ENCODE results near the gene IGSF9.

Gene IGSF9

GRCh38 chr1:159940006-159940620 lies 5.3 kb downstream of the IGSF9 start:
- H3K27ac ChIP-seq (ENCODE audit: low read depth, low read length): no peak overlapping the region
- H3K9me3 ChIP-seq (ENCODE audit: control insufficient read depth in 5 of 5, low read length in 5 of 5): no peaks in the 10 kb centered on the region
- H3K36me3 ChIP-seq (ENCODE audit: control insufficient read depth in 5 of 5, insufficient read depth in 5 of 5, low read length in 5 of 5): no peaks in the 10 kb centered on the region
- H3K9ac ChIP-seq (ENCODE audit: low read length in 5 of 5): no peak overlapping the region
- no peak overlapping the region for H3K4me3 ChIP-seq (ENCODE audit: low read depth in 1 of 5, low read length in 5 of 5)
- H3K4me1 ChIP-seq (ENCODE audit: control insufficient read depth in 5 of 5, insufficient read depth in 5 of 5, low read length in 5 of 5): peaks cover 0 to 26% (median 13%) of the 10 kb centered on the region in 5 donors
- peaks cover 12 to 39% (median 34%) of the 10 kb centered on the region in 5 donors for H3K27me3 ChIP-seq (ENCODE audit: control insufficient read depth in 5 of 5, insufficient read depth in 4 of 5, low read length in 5 of 5)

- Histone ChIP-seq H3K27ac (ENCODE audit: low read depth, low read length) (no peak overlapping the region), H3K36me3 (ENCODE audit: control insufficient read depth in 5 of 5, insufficient read depth in 5 of 5, low read length in 5 of 5) (no peaks in the 10 kb centered on the region), H3K9ac (ENCODE audit: low read length in 5 of 5) (no peak overlapping the region), H3K9me3 (ENCODE audit: control insufficient read depth in 5 of 5, low read length in 5 of 5) (no peaks in the 10 kb centered on the region), H3K27me3 (ENCODE audit: control insufficient read depth in 5 of 5, insufficient read depth in 4 of 5, low read length in 5 of 5) (peaks cover 10 to 35% (median 30%) of the 10 kb centered on the region in 5 donors), H3K4me1 (ENCODE audit: control insufficient read depth in 5 of 5, insufficient read depth in 5 of 5, low read length in 5 of 5) (peaks cover 0 to 24% (median 13%) of the 10 kb centered on the region in 5 donors), H3K4me3 (ENCODE audit: low read depth in 1 of 5, low read length in 5 of 5) (no peak overlapping the region)
These were observed 5.8 kb downstream of the IGSF9 start for GRCh38 chr1:159939678-159940002.

DNA sequence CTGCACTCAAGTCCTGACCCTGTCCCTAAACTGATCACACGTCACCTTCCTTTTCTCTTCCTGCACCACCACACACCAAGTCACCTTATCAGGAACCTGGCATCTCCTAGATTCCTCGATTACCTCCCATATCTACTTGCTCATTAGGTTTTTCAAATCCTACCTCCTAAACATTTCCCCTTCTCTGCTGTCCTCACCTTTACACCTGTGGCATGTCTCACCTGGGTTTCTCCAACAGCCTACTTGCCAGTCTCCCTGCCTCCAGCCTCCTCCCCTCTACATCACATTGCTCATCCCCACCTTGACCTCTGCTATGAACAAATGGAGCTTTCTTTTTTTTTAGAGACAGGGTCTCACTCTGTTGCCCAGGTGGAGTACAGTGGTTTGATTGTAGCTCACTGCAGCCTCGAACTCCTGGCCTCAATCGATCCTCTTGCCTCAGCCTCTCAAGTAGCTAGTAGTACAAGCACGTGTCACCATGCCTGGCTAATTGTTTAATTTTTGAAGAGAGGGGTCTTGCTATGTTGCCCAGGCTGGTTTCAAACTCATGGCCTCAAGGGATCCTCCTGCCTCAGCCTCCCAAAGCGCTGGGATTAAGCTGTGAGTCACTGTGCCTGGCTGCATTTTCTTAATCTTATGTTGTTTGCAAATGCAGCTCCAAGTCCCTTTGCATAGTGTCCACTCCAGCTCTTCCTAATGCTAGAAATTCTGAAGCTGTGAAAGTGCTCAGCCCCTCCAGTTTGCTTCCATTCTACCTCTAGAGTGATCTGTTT lies 6.3 kb downstream of the IGSF9 start:
- H3K27ac ChIP-seq (ENCODE audit: low read depth, low read length): no peak overlapping the region

GRCh38 chr1:159938211-159938852 lies 7.1 kb downstream of the IGSF9 start:
- H3K4me1 ChIP-seq (ENCODE audit: control insufficient read depth in 5 of 5, insufficient read depth in 5 of 5, low read length in 5 of 5): peaks cover 0 to 24% (median 13%) of the 10 kb centered on the region in 5 donors
- H3K27ac ChIP-seq (ENCODE audit: low read depth, low read length): no peak overlapping the region
- H3K9ac ChIP-seq (ENCODE audit: low read length in 5 of 5): no peak overlapping the region
- H3K27me3 ChIP-seq (ENCODE audit: control insufficient read depth in 5 of 5, insufficient read depth in 4 of 5, low read length in 5 of 5): peaks cover 2 to 22% (median 19%) of the 10 kb centered on the region in 5 donors
- H3K4me3 ChIP-seq (ENCODE audit: low read depth in 1 of 5, low read length in 5 of 5): no peak overlapping the region
- H3K9me3 ChIP-seq (ENCODE audit: control insufficient read depth in 5 of 5, low read length in 5 of 5): no peaks in the 10 kb centered on the region
- H3K36me3 ChIP-seq (ENCODE audit: control insufficient read depth in 5 of 5, insufficient read depth in 5 of 5, low read length in 5 of 5): no peaks in the 10 kb centered on the region

More for the DNA sequence above, 6.3 kb downstream of the IGSF9 start:
- H3K9me3 ChIP-seq (ENCODE audit: control insufficient read depth in 5 of 5, low read length in 5 of 5): no peaks in the 10 kb centered on the region
- no peak overlapping the region for H3K4me3 ChIP-seq (ENCODE audit: low read depth in 1 of 5, low read length in 5 of 5)
- H3K36me3 ChIP-seq (ENCODE audit: control insufficient read depth in 5 of 5, insufficient read depth in 5 of 5, low read length in 5 of 5): no peaks in the 10 kb centered on the region
- H3K27me3 ChIP-seq (ENCODE audit: control insufficient read depth in 5 of 5, insufficient read depth in 4 of 5, low read length in 5 of 5): peaks cover 4 to 29% (median 25%) of the 10 kb centered on the region in 5 donors
- H3K4me1 ChIP-seq (ENCODE audit: control insufficient read depth in 5 of 5, insufficient read depth in 5 of 5, low read length in 5 of 5): peaks cover 0 to 24% (median 13%) of the 10 kb centered on the region in 5 donors
- H3K9ac ChIP-seq (ENCODE audit: low read length in 5 of 5): no peak overlapping the region

DNA sequence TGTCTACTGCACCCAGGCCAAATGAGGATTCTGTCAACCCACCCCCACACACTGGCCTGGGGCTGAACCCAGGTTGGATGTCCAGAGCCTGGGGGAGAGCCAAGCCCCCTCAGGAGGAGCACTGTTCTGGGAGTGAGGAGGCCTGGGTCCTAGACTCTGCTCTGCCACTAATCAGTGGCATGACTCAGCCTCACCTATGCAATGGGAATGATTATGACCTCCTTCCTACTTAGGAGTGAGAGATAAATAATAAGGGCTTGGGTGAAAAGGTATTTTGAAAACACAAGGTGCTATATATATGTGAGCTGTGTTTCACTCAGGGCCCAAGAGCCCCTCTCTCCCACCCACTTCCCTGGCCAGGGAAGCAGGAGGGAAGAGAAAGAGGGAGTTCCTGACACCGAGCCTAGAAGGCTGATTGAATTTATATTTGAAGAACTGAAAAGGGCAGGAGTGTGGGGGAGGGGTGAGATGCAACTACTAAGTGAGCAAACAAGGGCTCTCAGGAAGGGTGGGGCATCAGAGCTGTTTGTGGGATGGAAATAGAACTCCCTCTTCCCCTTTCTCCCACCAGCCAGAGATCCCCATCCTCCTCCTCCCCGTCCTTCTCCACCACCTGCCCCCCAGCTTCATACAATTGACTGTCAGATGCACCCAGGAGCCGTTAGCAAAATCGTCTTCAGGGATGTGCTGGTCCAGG lies 8.2 kb downstream of the IGSF9 start:
- Histone ChIP-seq H3K9me3 (ENCODE audit: control insufficient read depth in 5 of 5, low read length in 5 of 5) (no peaks in the 10 kb centered on the region), H3K27ac (ENCODE audit: low read depth, low read length) (no peak overlapping the region), H3K4me3 (ENCODE audit: low read depth in 1 of 5, low read length in 5 of 5) (no peak overlapping the region), H3K4me1 (ENCODE audit: control insufficient read depth in 5 of 5, insufficient read depth in 5 of 5, low read length in 5 of 5) (peaks cover 0 to 24% (median 13%) of the 10 kb centered on the region in 5 donors), H3K36me3 (ENCODE audit: control insufficient read depth in 5 of 5, insufficient read depth in 5 of 5, low read length in 5 of 5) (no peaks in the 10 kb centered on the region), H3K27me3 (ENCODE audit: control insufficient read depth in 5 of 5, insufficient read depth in 4 of 5, low read length in 5 of 5) (peaks cover 0 to 15% (median 8%) of the 10 kb centered on the region in 5 donors), H3K9ac (ENCODE audit: low read length in 5 of 5) (no peak overlapping the region)

DNA sequence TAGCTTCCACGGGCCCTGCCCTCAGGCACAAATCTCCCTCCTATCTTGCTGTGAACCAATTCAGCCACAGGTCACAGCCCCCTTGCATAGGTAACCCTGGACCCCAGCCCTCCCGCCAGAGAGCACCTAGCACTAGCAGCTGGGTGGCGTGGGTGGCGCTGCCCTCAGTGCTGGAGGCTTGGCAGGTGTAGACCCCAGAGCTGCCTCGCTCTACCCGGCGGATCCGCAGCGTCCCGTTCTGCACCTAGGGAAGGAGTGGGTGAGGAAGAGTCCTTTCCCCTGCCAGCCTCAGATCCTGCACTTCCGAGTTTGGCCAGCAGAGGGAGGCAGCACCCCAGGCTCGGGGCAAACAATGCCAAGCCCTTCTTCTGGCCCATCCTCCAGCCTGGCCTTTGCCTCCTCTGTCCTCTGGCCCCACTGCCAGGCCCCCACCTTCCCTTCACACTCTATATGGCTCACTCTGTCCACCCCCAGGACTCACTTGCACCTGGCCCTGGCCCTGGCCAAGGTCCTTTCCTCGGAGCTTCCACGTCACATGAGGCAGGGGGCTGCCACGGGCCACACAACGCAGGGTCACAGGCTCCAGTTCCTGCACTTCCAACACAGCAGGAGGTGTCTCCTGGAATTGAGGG lies 9.0 kb downstream of the IGSF9 start:
- H3K27ac ChIP-seq (ENCODE audit: low read depth, low read length): no peak overlapping the region
- no peaks in the 10 kb centered on the region for H3K36me3 ChIP-seq (ENCODE audit: control insufficient read depth in 5 of 5, insufficient read depth in 5 of 5, low read length in 5 of 5)
- no peak overlapping the region for H3K9ac ChIP-seq (ENCODE audit: low read length in 5 of 5)
- no peaks in the 10 kb centered on the region for H3K9me3 ChIP-seq (ENCODE audit: control insufficient read depth in 5 of 5, low read length in 5 of 5)
- peaks cover 0 to 24% (median 13%) of the 10 kb centered on the region in 5 donors for H3K4me1 ChIP-seq (ENCODE audit: control insufficient read depth in 5 of 5, insufficient read depth in 5 of 5, low read length in 5 of 5)
- H3K27me3 ChIP-seq (ENCODE audit: control insufficient read depth in 5 of 5, insufficient read depth in 4 of 5, low read length in 5 of 5): peaks cover 0 to 8% (median 2%) of the 10 kb centered on the region in 5 donors
- no peak overlapping the region for H3K4me3 ChIP-seq (ENCODE audit: low read depth in 1 of 5, low read length in 5 of 5)

DNA sequence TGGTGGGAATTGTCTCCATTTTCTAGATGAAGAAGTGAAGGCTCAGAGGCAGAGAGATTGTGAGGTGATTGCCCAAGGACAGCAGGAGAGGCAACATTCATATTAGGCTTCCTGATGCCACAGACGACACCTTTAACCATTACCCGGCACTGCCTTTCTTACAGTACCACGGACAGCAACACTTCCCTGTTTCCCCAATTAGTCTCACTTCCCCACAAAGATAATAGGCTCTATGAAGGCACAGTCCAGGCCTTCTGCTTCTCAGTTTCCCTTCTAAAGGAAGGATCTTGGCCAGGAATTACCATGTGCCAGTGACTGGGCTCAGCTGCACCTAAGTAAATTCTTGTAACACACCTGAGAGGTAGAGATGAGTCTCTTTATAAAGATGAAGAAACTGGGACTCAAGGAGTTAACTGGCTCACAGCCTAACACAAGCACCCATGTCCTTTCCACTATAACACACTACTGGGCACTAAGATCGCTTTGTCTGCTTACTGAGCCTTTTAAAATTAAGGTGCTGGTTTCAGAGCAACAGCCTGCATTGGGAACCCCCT lies 9.6 kb downstream of the IGSF9 start:
- H3K9ac ChIP-seq (ENCODE audit: low read length in 5 of 5): no peak overlapping the region
- no peaks in the 10 kb centered on the region for H3K9me3 ChIP-seq (ENCODE audit: control insufficient read depth in 5 of 5, low read length in 5 of 5)

DNA sequence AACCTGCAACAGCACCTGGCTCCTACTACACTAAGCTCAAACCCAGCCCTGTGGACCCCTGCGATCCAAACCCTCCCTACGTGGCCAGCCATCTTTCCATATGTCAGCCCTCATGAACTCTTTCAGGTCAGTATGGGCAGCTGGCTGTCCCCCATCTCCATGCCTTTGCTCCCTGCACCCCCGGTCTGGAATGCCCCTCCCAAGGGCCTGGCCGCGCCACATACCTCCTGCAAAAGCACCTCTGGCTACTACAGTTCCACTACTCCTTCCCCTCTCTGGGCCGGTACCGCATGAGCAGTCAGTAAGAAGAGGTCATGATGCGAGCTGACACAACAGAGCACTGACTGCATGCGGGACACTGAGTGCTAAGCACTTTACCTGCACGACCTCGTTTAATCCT lies 10.1 kb downstream of the IGSF9 start:
- Histone ChIP-seq H3K4me1 (ENCODE audit: control insufficient read depth in 5 of 5, insufficient read depth in 5 of 5, low read length in 5 of 5) (peaks cover 0 to 24% (median 13%) of the 10 kb centered on the region in 5 donors), H3K27me3 (ENCODE audit: control insufficient read depth in 5 of 5, insufficient read depth in 4 of 5, low read length in 5 of 5) (peaks cover 0 to 5% (median 0%) of the 10 kb centered on the region in 5 donors), H3K36me3 (ENCODE audit: control insufficient read depth in 5 of 5, insufficient read depth in 5 of 5, low read length in 5 of 5) (no peaks in the 10 kb centered on the region), H3K4me3 (ENCODE audit: low read depth in 1 of 5, low read length in 5 of 5) (no peak overlapping the region), H3K9me3 (ENCODE audit: control insufficient read depth in 5 of 5, low read length in 5 of 5) (no peaks in the 10 kb centered on the region), H3K27ac (ENCODE audit: low read depth, low read length) (no peak overlapping the region), H3K9ac (ENCODE audit: low read length in 5 of 5) (no peak overlapping the region)

More for the DNA sequence above, 9.6 kb downstream of the IGSF9 start:
- H3K36me3 ChIP-seq (ENCODE audit: control insufficient read depth in 5 of 5, insufficient read depth in 5 of 5, low read length in 5 of 5): no peaks in the 10 kb centered on the region
- H3K4me1 ChIP-seq (ENCODE audit: control insufficient read depth in 5 of 5, insufficient read depth in 5 of 5, low read length in 5 of 5): peaks cover 0 to 24% (median 13%) of the 10 kb centered on the region in 5 donors
- no peak overlapping the region for H3K4me3 ChIP-seq (ENCODE audit: low read depth in 1 of 5, low read length in 5 of 5)
- H3K27ac ChIP-seq (ENCODE audit: low read depth, low read length): no peak overlapping the region
- H3K27me3 ChIP-seq (ENCODE audit: control insufficient read depth in 5 of 5, insufficient read depth in 4 of 5, low read length in 5 of 5): peaks cover 0 to 6% (median 0%) of the 10 kb centered on the region in 5 donors

Data from subcutaneous abdominal adipose tissue (tissue), 5 donors.